Testis (tissue), 3 donors: ENCODE measurements around the gene C10orf67. TPM values are rescaled to one million over a fixed set of nuclear protein-coding genes. Genes with fewer than 3 reads are reported as not detected.

Source experiments
- DNase-seq: peaks from one replicate; pipeline ENCODE4 v3.0.0-alpha.2; 2019
- H3K27ac ChIP-seq, 2 donors: fragments of 200-600 bp; sonication (generic); one replicate each; pipeline ENCODE4 v1.5.1; 2019
- H3K27me3 ChIP-seq: fragments of 200-600 bp; sonication (generic); one replicate; pipeline ENCODE4 v1.5.1; 2019
- H3K36me3 ChIP-seq: fragments of 200-600 bp; sonication (generic); one replicate; pipeline ENCODE4 v1.5.1; 2017; ENCODE audit warnings: low read depth; ENCODE audit errors: missing control alignments
- H3K4me1 ChIP-seq: fragments of 200-600 bp; sonication (generic); one replicate; pipeline ENCODE4 v1.5.1; 2019
- H3K4me3 ChIP-seq, 2 donors: fragments of 200-600 bp; sonication (generic); one replicate each; pipeline ENCODE4 v1.5.1; 2017 to 2019
- H3K9me3 ChIP-seq: fragments of 200-600 bp; sonication (generic); one replicate; pipeline ENCODE4 v1.5.1; 2017
- CTCF ChIP-seq, 3 experiments: fragments of 450-650 bp in 2 of 3; fragments of 200-600 bp in 1 of 3; sonication (generic) in 1 of 3; IDR thresholded peaks; one replicate each; pipeline ENCODE4 v1.5.1; 2016 to 2019; ENCODE audit warnings: antibody characterized with exemption in 3 of 3, mild to moderate bottlenecking in 2 of 3, moderate library complexity in 1 of 3
- POLR2A ChIP-seq: fragments of 450-650 bp; IDR thresholded peaks from one replicate; pipeline ENCODE4 v1.6.1; 2017; ENCODE audit warnings: antibody characterized with exemption, mild to moderate bottlenecking, moderate library complexity
- WGBS, 2 donors: methylation state at CpG; one replicate each; pipeline ENCODE4 v1.1.5; 2018; 5-methylcytosine and 5-hydroxymethylcytosine counted together
- intact Hi-C: fragments of 100-400 bp; cut with DNase I; formaldehyde crosslinking; loops from one replicate; pipeline ENCODE4 v1.15.1; 2023; ENCODE audit warnings: low total_unique reads
- polyA plus RNA-seq: library from polyadenylated mRNA; stranded (reverse); fragments of 350-450 nt; fragmentation: Illumina TruSeq; extraction: RNeasy Lipid Tissue Mini Kit (QIAGEN cat#74804); gene quantifications from one replicate; pipeline ENCODE4 v1.2.3, GENCODE V29; 2014; ENCODE audit warnings: low read depth, low replicate concordance; ENCODE audit not compliant: insufficient read depth
- total RNA-seq, 2 donors: library from RNA; depleted of rRNA; stranded (reverse); fragments of >200 nt; gene quantifications; one replicate each; pipeline ENCODE4 v1.2.3, GENCODE V29; 2016

Gene C10orf67
- total and polyA plus RNA-seq, 3 donors from 2014 or later, result 3.0 to 11.1 (median 7.1) TPM

GRCh38 chr10:23197416-23197861, 147.2 kb downstream of the C10orf67 start:
- intact Hi-C loops, result no loop called here
- no peak for DNase-seq
- Histone ChIP-seq H3K9me3 (no peaks in the 10 kb centered on the region), H3K27me3 (no peaks in the 10 kb centered on the region), H3K27ac (no peak overlapping the region), H3K36me3 (no peaks in the 10 kb centered on the region), H3K4me3 (no peak overlapping the region), H3K4me1 (no peaks in the 10 kb centered on the region)
- TF ChIP-seq POLR2A, result no peak
- TF ChIP-seq CTCF (IDR thresholded peaks at IDR 0.05), result no peak
- WGBS, 2 donors, result 23 to 26% methylated on average over 12 of the region's 12 CpGs

- no peak for TF ChIP-seq POLR2A
- no peak for DNase-seq
- no peaks in the 10 kb centered on the region for H3K9me3 ChIP-seq
- no peaks in the 10 kb centered on the region for H3K36me3 ChIP-seq
- H3K27ac ChIP-seq, result no peak overlapping the region
- no peak overlapping the region for H3K4me3 ChIP-seq
- no peaks in the 10 kb centered on the region for H3K4me1 ChIP-seq
- WGBS, 2 donors, result 20 to 25% methylated on average over 2 to 3 of the region's 3 CpGs
- H3K27me3 ChIP-seq, result no peaks in the 10 kb centered on the region
- intact Hi-C loops, result no loop called here
Measured at GRCh38 chr10:23196915-23197314, 147.7 kb downstream of the C10orf67 start.

DNA sequence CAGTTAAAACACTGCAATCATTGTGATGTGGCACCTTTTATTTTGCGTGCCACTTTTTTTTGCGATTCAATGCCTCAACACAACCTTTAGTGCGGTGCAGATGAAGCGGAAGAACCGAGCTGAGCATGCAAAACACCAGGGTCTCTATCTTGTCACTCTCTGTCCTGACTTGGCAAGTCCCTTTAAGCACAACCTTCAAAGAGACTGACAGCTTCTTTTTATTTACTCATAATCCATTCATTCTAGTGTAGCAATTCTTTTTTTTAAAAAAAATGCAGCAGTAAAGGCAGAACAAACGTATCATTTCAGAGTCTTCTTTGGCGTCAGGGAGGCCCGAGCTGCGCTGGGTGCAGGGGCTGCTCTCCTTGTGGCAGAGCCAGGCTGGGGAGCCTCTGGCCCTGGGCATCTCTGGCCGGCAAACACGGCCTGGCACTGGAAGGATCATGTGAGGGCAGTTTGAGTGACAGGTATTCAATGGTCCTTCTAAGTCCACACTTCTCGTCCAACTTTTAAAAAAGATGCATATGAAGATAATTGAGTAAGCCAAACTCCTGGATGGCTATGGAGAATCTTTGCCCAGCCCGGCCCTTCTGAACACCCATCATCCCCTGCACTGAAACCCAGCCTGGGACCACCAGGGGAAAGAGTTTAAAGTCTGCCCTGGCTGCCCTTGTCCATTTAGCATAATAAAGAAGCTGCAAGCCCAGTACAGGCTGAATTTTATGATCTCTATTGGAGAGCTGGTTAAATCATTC, 148.6 kb downstream of the C10orf67 start:
- Histone ChIP-seq H3K27me3 (no peaks in the 10 kb centered on the region), H3K27ac (no peak overlapping the region), H3K36me3 (no peaks in the 10 kb centered on the region), H3K4me1 (no peaks in the 10 kb centered on the region), H3K4me3 (no peak overlapping the region), H3K9me3 (no peaks in the 10 kb centered on the region)
- 7 to 9% methylated on average over 13 of the region's 13 CpGs for WGBS, 2 donors
- DNase-seq, result no peak
- TF ChIP-seq CTCF (IDR thresholded peaks at IDR 0.05), result no peak
- TF ChIP-seq POLR2A, result no peak
- intact Hi-C loops, result no loop called here

DNA sequence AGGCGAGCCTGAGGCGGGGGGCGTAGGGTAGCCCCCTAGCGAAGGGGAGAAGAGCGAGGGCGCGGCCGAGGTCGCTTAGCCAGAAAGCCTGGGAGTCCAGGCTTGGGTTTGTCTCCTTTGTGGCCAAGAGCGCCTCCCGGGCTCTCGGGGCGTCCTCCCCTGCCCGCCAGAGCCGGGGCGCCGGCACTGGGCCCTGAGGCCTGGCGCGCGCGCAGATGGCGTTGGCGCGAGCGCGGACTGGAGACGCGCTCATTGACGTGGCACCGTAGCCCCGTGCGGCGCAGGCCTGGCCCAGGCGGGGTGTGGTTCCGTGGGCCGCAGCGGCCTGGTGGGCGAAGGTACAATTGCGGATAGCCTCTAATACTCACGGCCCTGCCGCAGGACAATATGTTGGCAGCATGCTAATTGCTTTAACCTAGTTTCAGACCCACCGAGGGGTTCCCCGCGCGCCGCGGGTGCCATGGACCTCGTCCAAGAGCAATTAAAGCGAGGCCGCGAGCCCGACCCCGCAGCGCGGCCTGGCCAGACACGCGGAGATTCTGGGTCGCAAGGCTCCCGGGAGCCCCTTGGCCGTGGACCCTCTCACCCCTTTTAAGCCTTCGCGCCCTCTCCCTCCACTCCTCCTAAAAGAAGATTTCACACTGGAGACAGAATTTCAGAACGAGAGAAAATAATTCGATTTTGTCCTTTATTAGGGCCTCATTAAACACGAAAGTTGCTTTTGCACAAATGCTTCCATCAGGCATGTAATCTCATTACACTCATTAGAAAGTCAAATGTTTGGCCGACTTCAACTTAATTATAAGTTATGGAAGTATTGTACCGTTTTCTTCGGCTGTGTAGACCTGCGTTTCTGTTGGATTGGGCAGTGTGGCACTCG, 149.4 kb downstream of the C10orf67 start:
- WGBS, 2 donors, result 2% methylated on average over 27 to 64 of the region's 70 CpGs
- Histone ChIP-seq H3K27me3 (no peaks in the 10 kb centered on the region), H3K9me3 (no peaks in the 10 kb centered on the region), H3K4me3 (peak overlapping the region; percentile 21 to 27), H3K27ac (no peak overlapping the region), H3K4me1 (no peaks in the 10 kb centered on the region), H3K36me3 (no peaks in the 10 kb centered on the region)
- intact Hi-C loops, result no loop called here
- DNase-seq, result peak; percentile 26
- TF ChIP-seq CTCF (IDR thresholded peaks at IDR 0.05), result no peak
- TF ChIP-seq POLR2A, result no peak

DNA sequence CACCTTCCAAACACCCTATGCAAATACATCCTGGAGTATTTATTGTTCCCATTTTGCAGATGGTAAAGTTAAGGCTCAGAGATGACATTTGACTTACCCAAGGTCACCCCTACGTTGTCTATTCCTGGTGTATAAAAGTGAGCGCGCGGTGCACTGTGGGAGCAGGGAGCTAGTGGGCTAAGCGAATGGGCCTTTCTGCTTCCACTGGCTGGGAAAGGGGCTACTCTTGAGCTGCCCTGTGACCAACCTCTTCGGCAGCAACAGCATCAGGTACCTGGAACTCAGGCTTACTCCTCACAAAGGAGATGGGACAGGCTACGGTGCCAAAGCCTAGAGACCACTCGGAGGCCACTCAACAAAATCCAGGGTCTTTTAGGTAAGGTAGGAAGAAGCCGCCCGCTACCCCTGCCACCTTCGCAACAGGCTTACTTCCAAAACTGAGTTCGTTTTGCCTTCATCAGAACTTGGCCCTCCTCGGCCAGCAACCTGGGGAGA, 150.1 kb downstream of the C10orf67 start:
- DNase-seq, result peak; percentile 32
- intact Hi-C loops, result no loop called here
- Histone ChIP-seq H3K36me3 (no peaks in the 10 kb centered on the region), H3K27me3 (no peaks in the 10 kb centered on the region), H3K27ac (no peak overlapping the region), H3K9me3 (no peaks in the 10 kb centered on the region), H3K4me3 (peak overlapping the region; percentile 21 to 27), H3K4me1 (no peaks in the 10 kb centered on the region)
- TF ChIP-seq POLR2A (no peak), CTCF (IDR thresholded peaks at IDR 0.05) (no peak)
- WGBS, 2 donors, result 6 to 9% methylated on average over 9 to 13 of the region's 13 CpGs
